Measurements from ENCODE around the gene ELK1.

The ELK1 gene

DNA sequence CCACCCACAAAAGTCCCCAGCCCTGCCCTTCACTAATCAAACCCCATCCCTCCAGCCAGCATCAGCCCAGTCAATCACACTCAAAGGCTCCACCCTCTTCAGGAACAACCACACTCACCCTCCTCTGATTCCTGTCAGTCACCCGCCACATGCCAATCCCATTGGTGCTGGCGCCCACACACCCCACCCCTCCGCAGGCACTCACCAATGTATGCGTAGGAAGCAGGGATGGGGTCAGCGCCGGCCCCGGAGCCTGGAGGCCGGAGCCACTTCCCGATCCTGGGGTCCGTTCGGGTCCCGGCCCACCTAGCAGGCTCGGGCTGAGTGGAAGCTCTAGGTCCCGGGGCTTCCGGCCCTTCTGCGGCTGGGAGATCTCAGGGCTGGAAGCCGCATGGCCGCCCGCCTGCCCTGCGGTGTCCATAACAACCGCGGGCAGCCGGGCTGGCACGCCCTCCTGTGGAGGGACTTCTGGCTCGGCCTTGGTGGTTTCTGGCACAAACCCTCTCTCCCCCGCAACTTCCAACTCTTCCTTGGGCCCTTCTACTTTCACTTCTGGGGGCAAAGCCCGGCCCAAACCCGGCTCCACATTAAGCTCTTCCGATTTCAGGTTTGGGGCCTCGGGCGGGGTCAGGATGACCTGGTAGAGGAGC, 12.7 kb downstream of the ELK1 start:
- TF ChIP-seq, protein P1, sequence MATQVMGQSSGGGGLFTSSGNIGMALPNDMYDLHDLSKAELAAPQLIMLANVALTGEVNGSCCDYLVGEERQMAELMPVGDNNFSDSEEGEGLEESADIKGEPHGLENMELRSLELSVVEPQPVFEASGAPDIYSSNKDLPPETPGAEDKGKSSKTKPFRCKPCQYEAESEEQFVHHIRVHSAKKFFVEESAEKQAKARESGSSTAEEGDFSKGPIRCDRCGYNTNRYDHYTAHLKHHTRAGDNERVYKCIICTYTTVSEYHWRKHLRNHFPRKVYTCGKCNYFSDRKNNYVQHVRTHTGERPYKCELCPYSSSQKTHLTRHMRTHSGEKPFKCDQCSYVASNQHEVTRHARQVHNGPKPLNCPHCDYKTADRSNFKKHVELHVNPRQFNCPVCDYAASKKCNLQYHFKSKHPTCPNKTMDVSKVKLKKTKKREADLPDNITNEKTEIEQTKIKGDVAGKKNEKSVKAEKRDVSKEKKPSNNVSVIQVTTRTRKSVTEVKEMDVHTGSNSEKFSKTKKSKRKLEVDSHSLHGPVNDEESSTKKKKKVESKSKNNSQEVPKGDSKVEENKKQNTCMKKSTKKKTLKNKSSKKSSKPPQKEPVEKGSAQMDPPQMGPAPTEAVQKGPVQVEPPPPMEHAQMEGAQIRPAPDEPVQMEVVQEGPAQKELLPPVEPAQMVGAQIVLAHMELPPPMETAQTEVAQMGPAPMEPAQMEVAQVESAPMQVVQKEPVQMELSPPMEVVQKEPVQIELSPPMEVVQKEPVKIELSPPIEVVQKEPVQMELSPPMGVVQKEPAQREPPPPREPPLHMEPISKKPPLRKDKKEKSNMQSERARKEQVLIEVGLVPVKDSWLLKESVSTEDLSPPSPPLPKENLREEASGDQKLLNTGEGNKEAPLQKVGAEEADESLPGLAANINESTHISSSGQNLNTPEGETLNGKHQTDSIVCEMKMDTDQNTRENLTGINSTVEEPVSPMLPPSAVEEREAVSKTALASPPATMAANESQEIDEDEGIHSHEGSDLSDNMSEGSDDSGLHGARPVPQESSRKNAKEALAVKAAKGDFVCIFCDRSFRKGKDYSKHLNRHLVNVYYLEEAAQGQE (IDR thresholded peaks at IDR 0.05; ENCODE audit: low read depth), result no peak
- TF ChIP-seq CREB1 (IDR thresholded peaks at IDR 0.05; ENCODE audit: low read depth) (no peak), TCF12 (IDR thresholded peaks at IDR 0.05; ENCODE audit: low read depth) (no peak), NFIC (IDR thresholded peaks at IDR 0.05) (no peak), FOXM1 (IDR thresholded peaks at IDR 0.05; ENCODE audit: borderline replicate concordance, low read depth) (no peak), RAD21 (IDR thresholded peaks at IDR 0.05; ENCODE audit: low read depth) (no peak), TEAD4 (IDR thresholded peaks at IDR 0.05) (no peak), EP300 (IDR thresholded peaks at IDR 0.05; ENCODE audit: borderline replicate concordance) (no peak), EGR1 (IDR thresholded peaks at IDR 0.05) (no peak), TAF1 (IDR thresholded peaks at IDR 0.05; ENCODE audit: low read depth) (no peak), ZBTB7A (IDR thresholded peaks at IDR 0.05; ENCODE audit: low read depth) (no peak), CEBPB (IDR thresholded peaks at IDR 0.05) (no peak)
- TF ChIP-seq, protein P2, sequence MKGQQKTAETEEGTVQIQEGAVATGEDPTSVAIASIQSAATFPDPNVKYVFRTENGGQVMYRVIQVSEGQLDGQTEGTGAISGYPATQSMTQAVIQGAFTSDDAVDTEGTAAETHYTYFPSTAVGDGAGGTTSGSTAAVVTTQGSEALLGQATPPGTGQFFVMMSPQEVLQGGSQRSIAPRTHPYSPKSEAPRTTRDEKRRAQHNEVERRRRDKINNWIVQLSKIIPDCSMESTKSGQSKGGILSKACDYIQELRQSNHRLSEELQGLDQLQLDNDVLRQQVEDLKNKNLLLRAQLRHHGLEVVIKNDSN (IDR thresholded peaks at IDR 0.05), result no peak
- TF ChIP-seq, protein P3, sequence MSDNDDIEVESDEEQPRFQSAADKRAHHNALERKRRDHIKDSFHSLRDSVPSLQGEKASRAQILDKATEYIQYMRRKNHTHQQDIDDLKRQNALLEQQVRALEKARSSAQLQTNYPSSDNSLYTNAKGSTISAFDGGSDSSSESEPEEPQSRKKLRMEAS (IDR thresholded peaks at IDR 0.05), result no peak

DNA sequence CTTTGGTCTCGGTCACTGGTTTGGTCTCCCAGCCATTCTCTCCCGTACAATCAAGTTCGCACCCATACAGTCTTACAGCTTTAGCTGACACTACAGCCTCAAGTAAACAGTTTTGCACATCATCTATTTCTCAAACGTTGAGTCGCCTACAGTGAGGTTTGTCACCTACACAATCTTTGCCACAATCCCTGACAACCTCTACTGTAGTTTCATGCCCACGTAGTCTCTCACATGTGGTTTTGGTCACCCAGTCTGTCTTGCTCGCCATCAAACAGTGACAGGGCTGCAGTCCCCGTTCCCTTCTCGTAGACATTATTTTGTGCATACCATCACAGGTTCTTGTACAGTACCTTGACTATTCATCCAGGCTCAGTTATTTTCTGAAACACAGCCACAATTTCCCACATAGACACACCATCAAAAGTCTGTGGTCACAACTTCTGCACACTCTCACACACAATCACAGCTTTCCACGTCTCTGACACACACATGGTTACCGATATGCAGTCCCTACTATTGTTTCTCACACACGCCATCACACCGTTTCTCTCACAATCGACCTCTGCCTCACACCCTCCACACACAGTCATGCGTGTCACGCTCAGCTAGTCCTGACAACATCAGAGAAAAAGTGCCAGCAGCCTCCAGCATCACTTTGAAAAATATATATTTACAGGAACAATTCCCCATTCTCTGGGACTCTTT, 15.3 kb downstream of the ELK1 start:
- TF ChIP-seq EP300 (IDR thresholded peaks at IDR 0.05; ENCODE audit: borderline replicate concordance) (no peak), ZBTB7A (IDR thresholded peaks at IDR 0.05; ENCODE audit: low read depth) (no peak), TCF12 (IDR thresholded peaks at IDR 0.05; ENCODE audit: low read depth) (no peak), YY1 (IDR thresholded peaks at IDR 0.05; ENCODE audit: low read depth) (no peak), CEBPB (IDR thresholded peaks at IDR 0.05) (no peak), TAF1 (IDR thresholded peaks at IDR 0.05; ENCODE audit: low read depth) (no peak), EGR1 (IDR thresholded peaks at IDR 0.05) (no peak), TEAD4 (IDR thresholded peaks at IDR 0.05) (no peak), CREB1 (IDR thresholded peaks at IDR 0.05; ENCODE audit: low read depth) (no peak), RAD21 (IDR thresholded peaks at IDR 0.05; ENCODE audit: low read depth) (no peak), NFIC (IDR thresholded peaks at IDR 0.05) (no peak), FOXM1 (IDR thresholded peaks at IDR 0.05; ENCODE audit: borderline replicate concordance, low read depth) (no peak)
- TF ChIP-seq, protein P3 (IDR thresholded peaks at IDR 0.05), result no peak
- TF ChIP-seq, protein P2 (IDR thresholded peaks at IDR 0.05), result no peak
- TF ChIP-seq, protein P1 (IDR thresholded peaks at IDR 0.05; ENCODE audit: low read depth), result no peak

DNA sequence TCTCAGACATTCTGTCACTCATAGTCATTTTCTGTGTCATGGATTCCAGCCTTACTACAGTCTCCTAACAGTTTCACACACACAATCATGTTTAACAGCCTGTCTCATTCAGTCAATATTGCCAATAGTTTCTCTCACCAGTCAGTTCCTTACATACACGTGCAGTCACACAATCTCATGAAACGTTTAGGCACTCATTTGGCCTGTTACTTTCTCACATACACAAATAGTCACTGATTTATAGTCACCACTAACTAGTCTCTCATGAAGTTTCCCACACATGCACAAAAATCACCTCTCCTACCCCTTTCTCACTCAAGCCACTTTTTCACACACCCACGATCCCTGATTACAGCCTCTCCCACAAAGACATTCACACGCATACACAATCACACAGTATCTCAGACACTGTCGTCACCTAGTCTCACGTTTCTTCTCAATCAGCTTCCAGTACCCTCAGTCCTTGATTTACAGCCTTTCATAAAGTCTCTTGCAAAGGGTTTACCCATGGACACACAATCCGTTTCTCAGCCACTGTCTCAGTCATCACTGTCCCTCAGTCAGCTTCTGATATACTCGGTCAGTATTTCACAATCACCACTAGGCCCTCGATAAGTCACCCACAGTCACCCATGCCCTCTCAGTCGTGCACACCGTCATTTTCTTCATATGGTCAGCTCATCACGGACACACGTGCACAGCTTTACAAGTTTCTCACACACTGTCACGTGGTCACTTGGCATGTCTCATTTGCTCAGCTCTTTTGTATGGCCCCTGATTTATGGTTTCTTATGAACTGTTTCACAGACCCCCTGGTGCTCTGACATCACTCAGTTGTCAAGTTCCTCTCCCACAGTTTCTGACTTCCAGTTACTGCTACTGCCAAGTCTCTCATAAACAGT, 16.4 kb downstream of the ELK1 start:
- TF ChIP-seq YY1 (IDR thresholded peaks at IDR 0.05; ENCODE audit: low read depth), result no peak
- no peak for TF ChIP-seq CEBPB (IDR thresholded peaks at IDR 0.05)
- no peak for TF ChIP-seq RAD21 (IDR thresholded peaks at IDR 0.05; ENCODE audit: low read depth)
- TF ChIP-seq, protein P3 (IDR thresholded peaks at IDR 0.05), result no peak

DNA sequence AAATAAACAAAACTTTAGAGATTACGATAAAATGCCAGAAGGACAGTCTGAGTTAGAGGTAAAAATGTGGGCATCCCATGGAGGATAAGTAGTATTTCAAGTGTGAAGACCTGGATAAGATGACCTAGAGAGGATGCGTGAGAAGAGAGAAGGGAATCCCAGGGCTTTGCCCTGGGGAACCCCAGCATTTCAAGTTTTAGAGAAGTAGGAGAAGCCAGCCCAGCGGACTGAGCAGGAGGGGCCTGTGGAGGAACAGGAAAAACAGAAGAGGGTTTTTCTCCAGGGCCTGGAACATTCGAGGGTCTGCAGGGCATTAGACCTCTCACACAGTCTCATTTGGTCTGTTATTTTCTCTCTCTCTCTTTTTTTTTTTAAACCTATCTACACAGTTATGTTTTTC, 17.7 kb downstream of the ELK1 start:
- TF ChIP-seq, protein P2 (IDR thresholded peaks at IDR 0.05), result no peak
- TF ChIP-seq YY1 (IDR thresholded peaks at IDR 0.05; ENCODE audit: low read depth), result no peak
- no peak for TF ChIP-seq CEBPB (IDR thresholded peaks at IDR 0.05)
- no peak for TF ChIP-seq TAF1 (IDR thresholded peaks at IDR 0.05; ENCODE audit: low read depth)
- TF ChIP-seq EGR1 (IDR thresholded peaks at IDR 0.05), result no peak
- no peak for TF ChIP-seq ZBTB7A (IDR thresholded peaks at IDR 0.05; ENCODE audit: low read depth)
- no peak for TF ChIP-seq EP300 (IDR thresholded peaks at IDR 0.05; ENCODE audit: borderline replicate concordance)
- TF ChIP-seq, protein P1 (IDR thresholded peaks at IDR 0.05; ENCODE audit: low read depth), result no peak
- no peak for TF ChIP-seq CREB1 (IDR thresholded peaks at IDR 0.05; ENCODE audit: low read depth)
- TF ChIP-seq RAD21 (IDR thresholded peaks at IDR 0.05; ENCODE audit: low read depth), result no peak
- TF ChIP-seq, protein P3 (IDR thresholded peaks at IDR 0.05), result no peak
- no peak for TF ChIP-seq FOXM1 (IDR thresholded peaks at IDR 0.05; ENCODE audit: borderline replicate concordance, low read depth)
- no peak for TF ChIP-seq TEAD4 (IDR thresholded peaks at IDR 0.05)
